Fibroblast of lung (primary cell): ENCODE data around the gene CEACAM8.

Source experiments
- CTCF ChIP-seq, 2 donors: IDR thresholded peaks in 1 of 2; conservative IDR thresholded peaks in 1 of 2; 1 replicate in 1 of 2; 2 replicates in 1 of 2; pipeline ENCODE4 v1.5.1; 2011 to 2012; ENCODE audit warnings: low read length in 2 of 2, control low read depth in 1 of 2, inconsistent platforms in 1 of 2, low read depth in 1 of 2, mild to moderate bottlenecking in 1 of 2
- EZH2 ChIP-seq: IDR thresholded peaks from 2 replicates; pipeline ENCODE4 v1.5.1; 2012; ENCODE audit warnings: low read length, control low read depth, mild to moderate bottlenecking; ENCODE audit errors: missing control alignments

GRCh38 chr19:42635233-42635539 lies 40.5 kb upstream of the CEACAM8 start:
- TF ChIP-seq EZH2 (no peak), CTCF (conservative IDR thresholded peaks at IDR 0.05 in 1 of 2, IDR thresholded peaks at IDR 0.05 in 1 of 2; ENCODE audit: low read depth in 1 of 2, low read length in 2 of 2) (no peak)
